T-helper 1 cell treated with Interleukin-12 subunit alpha and Interleukin-12 subunit beta and Interleukin-4 antibody, amounts not matched to agents 30 μg/mL and 1 μg/mL, for 36 hours (primary cell): ENCODE data around the gene TEPSIN.

Source experiments
- H3K27ac Mint-ChIP-seq: one replicate; pipeline ENCODE4 v1.8.0; 2021; ENCODE audit warnings: mild to moderate bottlenecking, mixed read lengths
- H3K27me3 Mint-ChIP-seq: one replicate; pipeline ENCODE4 v1.8.0; 2021; ENCODE audit warnings: low read depth, mixed read lengths
- H3K36me3 Mint-ChIP-seq: one replicate; pipeline ENCODE4 v1.8.0; 2021; ENCODE audit warnings: low read depth, mixed read lengths
- H3K4me1 Mint-ChIP-seq: one replicate; pipeline ENCODE4 v1.8.0; 2021; ENCODE audit warnings: low read depth, mixed read lengths
- H3K4me3 Mint-ChIP-seq: one replicate; pipeline ENCODE4 v1.8.0; 2021; ENCODE audit warnings: mild to moderate bottlenecking, moderate library complexity, mixed read lengths
- H3K9me3 Mint-ChIP-seq: one replicate; pipeline ENCODE4 v1.8.0; 2021; ENCODE audit warnings: mixed read lengths

The TEPSIN gene

DNA sequence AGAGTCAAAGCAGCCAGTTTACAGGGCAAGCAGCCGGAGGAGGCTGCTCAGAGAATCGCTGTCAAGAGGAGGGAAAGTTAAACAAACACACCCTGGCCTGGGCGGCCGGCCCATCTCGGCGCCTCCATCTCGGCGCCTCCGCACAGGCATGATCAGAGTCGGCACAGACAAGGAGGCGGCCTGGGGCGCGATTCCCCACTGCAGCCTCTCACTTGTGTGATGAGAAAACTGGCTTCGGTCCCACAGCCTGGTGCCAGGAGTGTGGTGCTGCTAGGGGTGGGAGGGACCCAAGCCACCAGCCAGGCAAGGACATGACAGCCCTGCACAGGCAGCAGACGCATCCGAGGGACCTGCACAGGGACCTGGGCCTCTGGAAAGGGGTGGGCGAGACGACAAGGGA lies 38.6 kb upstream of the TEPSIN start:
- no peak overlapping the region for H3K4me3 Mint-ChIP-seq
- H3K36me3 Mint-ChIP-seq: peaks cover 21% of the 10 kb centered on the region
- H3K9me3 Mint-ChIP-seq: no peaks in the 10 kb centered on the region
- H3K4me1 Mint-ChIP-seq: peaks cover 2% of the 10 kb centered on the region
- no peak overlapping the region for H3K27ac Mint-ChIP-seq
- H3K27me3 Mint-ChIP-seq: no peaks in the 10 kb centered on the region

DNA sequence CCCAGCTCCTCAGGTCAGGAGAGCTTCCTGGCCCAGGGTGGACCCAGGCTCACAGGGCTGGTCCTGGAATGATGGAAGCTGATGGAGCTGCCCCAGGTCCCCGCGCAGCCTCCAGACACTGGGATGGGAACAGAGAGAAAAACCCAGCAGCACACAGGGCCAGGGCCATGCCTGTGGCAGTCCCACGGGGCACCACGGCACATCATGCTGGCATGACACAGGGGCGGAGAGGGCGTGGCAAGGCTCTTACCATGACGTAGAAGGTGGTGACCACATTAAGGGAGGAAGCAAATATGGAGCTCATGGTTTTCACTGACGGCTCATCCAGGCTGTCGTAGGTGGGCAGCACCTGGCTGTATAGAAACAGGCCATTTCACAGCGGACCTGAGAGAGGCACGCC lies 37.9 kb upstream of the TEPSIN start:
- Mint-ChIP-seq H3K27me3 (no peaks in the 10 kb centered on the region), H3K4me3 (no peak overlapping the region), H3K9me3 (no peaks in the 10 kb centered on the region), H3K4me1 (peaks cover 2% of the 10 kb centered on the region), H3K36me3 (peaks cover 22% of the 10 kb centered on the region), H3K27ac (no peak overlapping the region)

DNA sequence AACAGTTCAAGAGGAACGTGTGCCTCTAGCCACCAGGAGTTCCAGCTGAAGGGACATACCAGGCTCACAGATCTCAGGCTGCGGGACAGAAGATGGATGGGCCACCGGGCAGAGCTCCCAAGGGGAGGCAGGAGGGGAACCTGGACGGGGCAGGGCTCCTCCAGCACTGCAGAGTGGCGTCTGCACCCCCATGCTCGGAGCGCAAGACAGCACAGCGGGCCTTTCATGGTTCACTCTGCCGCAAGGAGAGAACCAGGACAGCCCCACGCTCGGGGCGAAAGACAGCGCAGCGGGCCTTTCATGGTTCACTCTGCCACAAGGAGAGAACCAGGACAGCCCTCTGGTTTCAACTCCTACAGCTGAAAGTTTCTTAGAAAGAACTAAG lies 35.6 kb upstream of the TEPSIN start:
- Mint-ChIP-seq H3K9me3 (no peaks in the 10 kb centered on the region), H3K36me3 (peaks cover 20% of the 10 kb centered on the region), H3K27me3 (no peaks in the 10 kb centered on the region), H3K4me1 (peaks cover 2% of the 10 kb centered on the region), H3K27ac (no peak overlapping the region), H3K4me3 (no peak overlapping the region)

DNA sequence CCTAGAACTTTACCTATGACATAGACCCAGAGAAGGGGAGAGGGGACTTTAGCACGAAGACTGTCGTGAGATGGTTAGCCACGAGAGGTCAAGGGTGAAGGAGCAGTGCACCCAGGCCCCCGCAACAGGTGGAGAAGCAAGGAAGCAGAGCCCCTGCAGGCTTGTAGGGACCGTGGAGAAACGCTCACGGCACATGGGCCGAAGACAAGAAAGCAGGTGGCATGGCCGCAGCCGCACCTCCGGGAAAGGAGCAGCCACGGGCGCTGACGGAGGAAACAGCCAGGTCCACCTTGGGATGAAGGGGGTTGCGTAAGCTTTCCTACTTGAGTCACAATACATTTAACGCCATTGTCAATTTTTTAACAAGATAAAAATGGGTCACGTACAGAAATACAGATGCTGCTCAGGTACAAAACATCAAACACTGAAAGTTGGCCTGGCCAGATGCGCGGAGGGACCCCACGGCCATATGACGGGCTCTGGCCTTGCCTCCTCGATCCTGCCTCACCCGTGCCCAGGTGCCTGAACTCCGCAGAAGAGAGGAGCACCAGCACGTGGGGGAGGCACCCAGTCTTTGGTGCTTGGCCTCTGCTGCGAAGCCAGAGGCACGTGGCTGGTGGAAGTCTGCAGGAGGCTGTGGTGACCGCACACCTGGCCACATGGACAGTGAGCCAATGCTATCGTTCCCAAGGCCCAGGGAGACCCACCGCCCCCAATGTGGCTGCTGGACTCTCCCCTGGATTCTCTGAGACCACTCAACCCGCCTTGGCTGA lies 35.0 kb upstream of the TEPSIN start:
- Mint-ChIP-seq H3K4me3 (no peak overlapping the region), H3K27me3 (no peaks in the 10 kb centered on the region), H3K4me1 (peaks cover 2% of the 10 kb centered on the region), H3K27ac (no peak overlapping the region), H3K9me3 (no peaks in the 10 kb centered on the region), H3K36me3 (peaks cover 23% of the 10 kb centered on the region)

DNA sequence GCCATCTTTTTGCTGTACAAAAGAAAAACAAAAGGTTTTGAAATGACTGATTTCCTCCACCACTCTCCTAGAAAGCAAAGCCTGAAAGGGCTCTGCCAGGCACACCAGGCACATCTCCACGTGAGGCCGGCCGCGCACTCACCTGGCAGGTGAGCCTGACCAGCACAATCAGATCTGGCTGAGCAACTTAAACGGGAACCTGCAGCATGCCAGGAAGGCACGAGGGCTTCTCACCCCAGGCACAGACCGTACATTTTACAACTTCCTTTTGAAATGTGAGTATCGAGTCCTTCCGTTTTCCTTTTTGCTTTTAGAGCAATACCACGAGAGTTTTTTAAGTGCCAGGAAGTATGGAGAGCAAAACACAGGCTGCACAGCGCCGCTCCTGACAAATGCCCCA lies 33.8 kb upstream of the TEPSIN start:
- peaks cover 2% of the 10 kb centered on the region for H3K4me1 Mint-ChIP-seq
- H3K4me3 Mint-ChIP-seq: no peak overlapping the region
- no peaks in the 10 kb centered on the region for H3K27me3 Mint-ChIP-seq
- H3K27ac Mint-ChIP-seq: peak overlapping the region; percentile 34
- peaks cover 32% of the 10 kb centered on the region for H3K36me3 Mint-ChIP-seq
- no peaks in the 10 kb centered on the region for H3K9me3 Mint-ChIP-seq

DNA sequence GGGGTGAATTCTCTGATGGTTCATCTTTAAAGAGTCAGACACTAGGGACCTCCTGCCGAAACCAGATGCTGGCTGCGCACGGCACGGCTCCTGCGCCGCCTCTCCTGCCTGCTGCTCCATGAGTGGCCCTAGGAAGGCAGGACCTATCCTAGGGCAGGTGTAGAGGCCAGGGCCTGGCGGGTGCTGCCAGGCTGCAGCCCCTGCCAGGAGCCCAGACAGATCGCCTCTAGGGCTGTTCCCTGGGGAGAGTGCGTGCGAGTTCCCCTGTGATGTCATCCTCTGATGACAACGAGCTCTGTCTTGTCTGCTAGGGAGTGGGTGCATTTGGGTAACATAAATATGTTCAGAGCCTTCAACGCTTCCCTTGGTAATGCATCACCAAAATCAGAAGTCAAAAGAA lies 32.4 kb upstream of the TEPSIN start:
- Mint-ChIP-seq H3K4me3 (no peak overlapping the region), H3K9me3 (no peaks in the 10 kb centered on the region), H3K27me3 (no peaks in the 10 kb centered on the region), H3K36me3 (peaks cover 34% of the 10 kb centered on the region), H3K4me1 (peaks cover 4% of the 10 kb centered on the region), H3K27ac (no peak overlapping the region)

DNA sequence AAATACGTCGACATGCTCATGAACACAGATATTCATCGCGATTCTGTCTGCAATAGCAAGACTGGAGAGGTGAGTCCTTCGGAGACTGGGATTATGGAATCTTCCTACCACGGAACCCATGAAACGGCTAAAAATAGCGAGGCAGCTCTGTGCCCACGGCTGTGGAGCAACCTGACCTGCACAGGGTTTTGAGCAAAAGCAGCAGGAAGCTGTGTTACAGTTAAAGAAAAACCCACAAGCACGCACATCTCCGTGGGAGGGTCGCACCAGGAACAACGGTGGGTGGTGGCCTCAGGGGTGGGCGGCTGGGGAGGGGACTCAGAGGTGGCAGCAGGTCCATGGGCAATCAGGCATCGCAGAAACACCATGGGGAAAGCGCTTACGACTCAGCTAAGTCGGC lies 31.4 kb upstream of the TEPSIN start:
- H3K27ac Mint-ChIP-seq: no peak overlapping the region
- H3K4me3 Mint-ChIP-seq: no peak overlapping the region
- peaks cover 38% of the 10 kb centered on the region for H3K36me3 Mint-ChIP-seq
- no peaks in the 10 kb centered on the region for H3K9me3 Mint-ChIP-seq
- H3K4me1 Mint-ChIP-seq: peaks cover 4% of the 10 kb centered on the region
- H3K27me3 Mint-ChIP-seq: no peaks in the 10 kb centered on the region

DNA sequence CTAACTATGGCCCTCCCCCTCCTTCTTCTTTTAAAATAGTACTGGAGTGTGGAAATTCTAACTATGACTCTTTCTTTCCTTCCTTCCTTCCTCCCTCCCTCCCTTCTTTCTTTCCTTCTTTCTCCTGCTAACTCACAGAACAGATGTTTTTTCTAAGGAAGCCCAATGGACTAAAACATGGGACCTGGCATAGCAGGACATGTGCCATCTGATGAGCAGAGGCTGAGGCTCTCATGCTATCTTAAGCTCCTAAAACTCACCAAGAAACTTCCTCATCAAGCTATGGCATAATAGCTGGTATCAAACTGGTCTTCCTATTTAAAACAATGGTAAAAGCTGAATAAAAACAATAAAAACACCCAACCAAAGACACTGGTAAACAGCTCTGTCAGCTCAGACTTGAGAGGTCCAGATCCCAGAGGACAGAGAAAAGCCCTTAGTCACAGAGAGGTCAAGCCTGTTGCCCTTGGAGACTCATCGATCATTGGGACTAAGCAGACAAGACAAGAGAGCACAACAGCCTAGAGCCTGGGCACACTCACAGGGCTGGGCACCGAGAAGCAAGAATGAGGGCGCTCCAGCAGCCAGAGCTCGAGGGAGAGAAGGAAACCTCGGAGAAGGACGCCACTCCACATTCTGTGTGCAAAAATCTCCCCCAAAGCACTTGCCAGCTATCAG lies 28.7 kb upstream of the TEPSIN start:
- Mint-ChIP-seq H3K27me3 (no peaks in the 10 kb centered on the region), H3K4me3 (no peak overlapping the region), H3K36me3 (peaks cover 34% of the 10 kb centered on the region), H3K4me1 (peaks cover 2% of the 10 kb centered on the region), H3K9me3 (no peaks in the 10 kb centered on the region), H3K27ac (no peak overlapping the region)

DNA sequence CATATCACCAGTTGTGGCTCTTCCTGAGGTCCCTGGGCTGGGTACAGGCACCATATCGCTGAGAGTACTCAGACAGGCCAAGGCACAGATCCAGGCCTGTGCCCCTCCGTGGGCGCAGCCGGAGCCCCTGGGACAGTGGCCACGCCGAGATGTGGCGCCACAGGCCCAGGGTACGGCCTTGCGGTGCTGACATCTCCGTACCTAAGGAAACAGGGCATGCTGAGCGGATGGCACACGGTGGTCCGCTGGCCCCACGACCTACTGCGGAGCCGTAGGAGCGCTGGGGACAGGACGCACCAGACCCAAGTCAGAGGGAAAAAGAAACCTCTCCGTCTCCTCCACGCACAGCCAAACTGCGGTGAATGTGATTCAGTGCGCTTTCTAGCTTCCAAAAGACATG lies 26.7 kb upstream of the TEPSIN start:
- Mint-ChIP-seq H3K4me1 (peaks cover 2% of the 10 kb centered on the region), H3K36me3 (peaks cover 30% of the 10 kb centered on the region)

DNA sequence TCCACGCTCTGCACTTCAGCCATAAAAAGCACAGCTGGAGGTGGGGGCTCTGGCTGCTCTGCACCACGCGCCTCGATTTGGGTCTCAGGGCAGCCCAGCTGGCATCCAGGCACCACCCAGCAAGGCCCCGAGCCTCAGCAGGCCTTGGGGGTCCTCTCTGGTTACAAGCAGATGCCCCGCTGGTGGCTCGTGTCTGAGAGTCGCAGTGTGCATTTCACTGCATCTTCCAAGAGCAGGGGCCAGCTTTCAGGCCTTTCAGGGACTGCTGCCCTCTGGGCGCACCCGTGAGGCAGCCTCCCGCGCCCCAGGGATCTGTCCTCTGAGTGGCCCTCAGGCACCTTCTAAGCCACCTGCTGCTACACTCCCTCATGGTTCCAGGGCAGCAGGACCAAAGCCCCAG lies 25.8 kb upstream of the TEPSIN start:
- H3K27ac Mint-ChIP-seq: no peak overlapping the region
- H3K4me3 Mint-ChIP-seq: no peak overlapping the region
- peaks cover 2% of the 10 kb centered on the region for H3K4me1 Mint-ChIP-seq
- H3K27me3 Mint-ChIP-seq: no peaks in the 10 kb centered on the region
- H3K9me3 Mint-ChIP-seq: no peaks in the 10 kb centered on the region
- peaks cover 27% of the 10 kb centered on the region for H3K36me3 Mint-ChIP-seq

More for the DNA sequence above, 26.7 kb upstream of the TEPSIN start:
- Mint-ChIP-seq H3K27me3 (no peaks in the 10 kb centered on the region), H3K9me3 (no peaks in the 10 kb centered on the region), H3K27ac (no peak overlapping the region), H3K4me3 (no peak overlapping the region)

DNA sequence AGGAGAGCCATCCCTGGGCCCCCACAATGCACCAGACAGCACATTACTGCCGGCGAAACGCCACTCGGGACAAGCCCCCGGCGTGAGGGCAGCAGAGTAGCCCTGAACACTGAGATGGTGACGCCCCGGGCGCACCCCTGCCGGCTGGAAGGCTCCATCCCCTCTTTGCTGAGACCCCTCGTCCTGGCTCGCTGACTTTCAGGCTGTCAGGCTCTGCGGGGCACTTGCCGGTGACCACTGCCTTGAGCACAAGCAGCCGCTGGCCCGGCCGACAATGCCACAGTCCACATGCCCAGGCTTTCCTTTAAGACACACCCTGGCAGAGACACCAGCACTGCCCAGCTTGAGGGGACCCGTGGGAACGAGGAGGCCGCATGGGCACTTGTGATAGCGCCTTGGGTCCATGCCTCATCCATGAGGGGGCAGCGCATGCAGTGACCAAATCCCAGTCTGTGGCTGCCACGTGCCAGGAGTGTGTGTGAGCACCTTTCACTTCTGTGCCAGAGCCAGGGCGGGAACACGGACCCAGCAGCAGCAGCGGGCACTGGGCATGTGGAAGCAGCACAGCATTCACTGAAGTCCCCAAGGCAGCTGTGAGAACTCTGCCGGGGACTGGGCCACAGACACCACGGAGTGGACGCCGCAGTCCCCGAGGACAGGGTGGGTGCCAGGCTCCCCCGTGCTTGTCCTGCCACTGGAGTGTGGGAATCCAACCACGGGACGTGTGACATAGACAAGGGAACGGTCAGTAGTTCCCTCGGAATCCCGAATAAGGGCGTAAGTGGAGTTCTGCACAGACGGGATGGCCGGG lies 24.7 kb upstream of the TEPSIN start:
- Mint-ChIP-seq H3K4me1 (peaks cover 2% of the 10 kb centered on the region), H3K36me3 (peaks cover 18% of the 10 kb centered on the region), H3K27ac (no peak overlapping the region), H3K27me3 (no peaks in the 10 kb centered on the region), H3K4me3 (no peak overlapping the region), H3K9me3 (no peaks in the 10 kb centered on the region)

DNA sequence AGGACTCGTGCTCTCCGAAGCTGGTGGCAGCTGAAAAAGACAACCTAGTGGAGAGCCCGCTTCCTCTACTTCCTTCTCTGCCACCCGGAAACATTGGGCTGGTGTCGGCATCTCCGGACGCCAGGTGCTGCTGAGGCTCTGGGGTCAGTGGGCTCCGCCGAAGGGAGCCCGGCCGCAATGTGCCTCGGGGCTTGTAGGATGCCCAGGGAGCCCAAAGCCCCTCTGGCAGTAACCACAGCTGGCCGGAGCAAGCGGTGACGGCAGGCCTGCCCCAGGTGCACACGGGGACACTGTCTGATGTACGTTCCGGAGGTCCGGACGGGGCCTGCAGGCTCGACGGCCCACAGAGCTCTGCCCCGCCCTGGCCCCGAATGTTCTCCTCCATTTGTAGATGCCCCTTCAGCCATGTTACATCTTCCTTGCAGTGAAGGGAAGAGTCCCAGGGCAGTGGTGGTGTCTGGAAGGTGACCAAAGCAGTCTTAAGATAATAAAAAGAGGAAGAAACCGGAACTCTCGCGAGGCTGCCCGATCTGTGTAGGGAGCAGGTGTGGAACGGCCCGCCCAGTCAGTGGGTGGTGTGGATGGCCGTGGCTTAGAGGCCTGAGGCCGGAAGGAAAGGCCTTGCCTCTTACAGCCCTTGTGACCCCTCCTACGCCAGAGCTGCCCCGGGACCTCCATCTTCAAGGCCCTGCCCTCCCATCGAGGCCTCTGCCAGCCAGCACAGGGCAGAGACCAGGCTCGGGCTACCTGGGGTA lies 22.9 kb upstream of the TEPSIN start:
- Mint-ChIP-seq H3K27me3 (no peaks in the 10 kb centered on the region), H3K27ac (no peak overlapping the region), H3K36me3 (peaks cover 9% of the 10 kb centered on the region), H3K4me1 (peaks cover under 1% of the 10 kb centered on the region), H3K9me3 (no peaks in the 10 kb centered on the region), H3K4me3 (no peak overlapping the region)

DNA sequence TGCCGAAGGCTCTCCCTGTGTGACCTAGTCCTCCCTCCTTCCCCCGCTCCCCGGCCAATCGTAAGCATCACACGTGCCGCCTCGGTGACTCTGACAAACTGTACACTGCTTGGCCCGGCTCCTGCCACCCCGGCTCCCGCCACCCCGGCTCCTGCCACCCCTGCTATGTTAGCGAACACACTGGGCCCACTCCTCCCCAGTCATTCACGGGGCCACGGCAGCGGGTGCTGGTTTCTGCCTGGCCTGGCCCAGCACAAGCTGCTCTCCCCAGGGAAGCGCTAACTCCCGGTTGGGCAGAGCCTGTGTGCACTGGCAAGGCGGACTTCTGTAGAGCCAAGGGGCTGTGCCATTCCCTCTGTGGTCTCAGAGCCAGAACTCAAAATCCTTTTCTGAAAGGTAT lies 22.2 kb upstream of the TEPSIN start:
- no peaks in the 10 kb centered on the region for H3K27me3 Mint-ChIP-seq
- H3K36me3 Mint-ChIP-seq: peaks cover 7% of the 10 kb centered on the region

DNA sequence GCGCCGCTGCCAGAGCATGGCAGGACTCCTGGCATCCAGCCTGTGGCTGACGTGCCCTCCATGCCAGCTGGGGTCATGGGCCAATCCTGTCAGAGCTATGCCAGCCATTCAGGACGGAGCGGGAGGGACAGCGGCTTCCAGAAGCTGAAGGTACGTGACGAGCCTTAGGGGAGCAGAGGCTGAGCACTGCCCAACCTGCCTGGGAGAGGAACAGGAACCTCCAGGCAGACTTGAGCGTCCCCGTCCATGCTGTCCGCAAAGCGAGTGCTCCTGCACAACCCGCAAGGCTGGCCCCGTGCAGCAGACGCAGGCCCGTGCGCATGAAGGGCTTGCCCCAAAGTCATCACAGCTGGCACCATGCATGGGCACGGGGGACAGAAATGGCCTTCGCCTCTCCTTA lies 21.8 kb upstream of the TEPSIN start:
- Mint-ChIP-seq H3K36me3 (peaks cover 4% of the 10 kb centered on the region), H3K4me1 (no peaks in the 10 kb centered on the region), H3K27ac (no peak overlapping the region), H3K9me3 (no peaks in the 10 kb centered on the region), H3K27me3 (no peaks in the 10 kb centered on the region), H3K4me3 (no peak overlapping the region)

More for the DNA sequence above, 22.2 kb upstream of the TEPSIN start:
- Mint-ChIP-seq H3K4me1 (no peaks in the 10 kb centered on the region), H3K27ac (no peak overlapping the region), H3K9me3 (no peaks in the 10 kb centered on the region), H3K4me3 (no peak overlapping the region)
